Stimulated activated memory B cell treated with anti-CD40 and anti-IgM and Interleukin-4, amounts not matched to agents 10 μg/mL and 1 μg/mL and 100 μg/mL, for 72 hours (primary cell): Measurements from ENCODE around the gene ITGB3.

ENCODE experiments used
- ATAC-seq: fragments of 150-1000 bp; cut with Tn5 transposase; 2 replicates; pipeline ENCODE4 v1.10.0; 2021
- H3K27ac Mint-ChIP-seq: one replicate; pipeline ENCODE4 v1.8.0; 2022; ENCODE audit warnings: mild to moderate bottlenecking, mixed read lengths
- H3K27me3 Mint-ChIP-seq: one replicate; pipeline ENCODE4 v1.8.0; 2022; ENCODE audit warnings: mixed read lengths
- H3K36me3 Mint-ChIP-seq: one replicate; pipeline ENCODE4 v1.8.0; 2022; ENCODE audit warnings: mixed read lengths
- H3K4me1 Mint-ChIP-seq: one replicate; pipeline ENCODE4 v1.8.0; 2022; ENCODE audit warnings: mixed read lengths
- H3K4me3 Mint-ChIP-seq: one replicate; pipeline ENCODE4 v1.8.0; 2022; ENCODE audit warnings: mild to moderate bottlenecking, moderate library complexity, mixed read lengths
- H3K9me3 Mint-ChIP-seq: one replicate; pipeline ENCODE4 v1.8.0; 2022; ENCODE audit warnings: mixed read lengths

Gene ITGB3

GRCh38 chr17:47287639-47288038, 34.0 kb downstream of the ITGB3 start:
- H3K4me3 Mint-ChIP-seq, result no peak overlapping the region
- H3K27me3 Mint-ChIP-seq, result no peaks in the 10 kb centered on the region
- peaks cover 60% of the 10 kb centered on the region for H3K4me1 Mint-ChIP-seq
- peaks cover 46% of the 10 kb centered on the region for H3K36me3 Mint-ChIP-seq
- no peak for ATAC-seq
- no peaks in the 10 kb centered on the region for H3K9me3 Mint-ChIP-seq
- peak overlapping the region; percentile 75 for H3K27ac Mint-ChIP-seq

- Mint-ChIP-seq H3K36me3 (peaks cover 38% of the 10 kb centered on the region), H3K27ac (peak overlapping the region; percentile 75), H3K27me3 (no peaks in the 10 kb centered on the region), H3K4me3 (no peak overlapping the region), H3K9me3 (no peaks in the 10 kb centered on the region), H3K4me1 (peaks cover 55% of the 10 kb centered on the region)
- no peak for ATAC-seq
Measured at GRCh38 chr17:47288531-47289116, 35.0 kb downstream of the ITGB3 start.

- H3K36me3 Mint-ChIP-seq, result peaks cover 33% of the 10 kb centered on the region
- no peak overlapping the region for H3K4me3 Mint-ChIP-seq
- peak overlapping the region; percentile 75 for H3K27ac Mint-ChIP-seq
- no peaks in the 10 kb centered on the region for H3K27me3 Mint-ChIP-seq
- no peak for ATAC-seq
- peaks cover 55% of the 10 kb centered on the region for H3K4me1 Mint-ChIP-seq
- H3K9me3 Mint-ChIP-seq, result no peaks in the 10 kb centered on the region
Measured at GRCh38 chr17:47289302-47289701, 35.7 kb downstream of the ITGB3 start.

GRCh38 chr17:47290870-47291241, 37.2 kb downstream of the ITGB3 start:
- H3K27ac Mint-ChIP-seq, result no peak overlapping the region
- ATAC-seq, result no peak
- H3K36me3 Mint-ChIP-seq, result peaks cover 27% of the 10 kb centered on the region
- peaks cover 56% of the 10 kb centered on the region for H3K4me1 Mint-ChIP-seq
- H3K4me3 Mint-ChIP-seq, result no peak overlapping the region
- no peaks in the 10 kb centered on the region for H3K27me3 Mint-ChIP-seq
- no peaks in the 10 kb centered on the region for H3K9me3 Mint-ChIP-seq

GRCh38 chr17:47291242-47291873, 37.7 kb downstream of the ITGB3 start:
- no peaks in the 10 kb centered on the region for H3K9me3 Mint-ChIP-seq
- no peak overlapping the region for H3K27ac Mint-ChIP-seq
- no peaks in the 10 kb centered on the region for H3K27me3 Mint-ChIP-seq
- H3K4me1 Mint-ChIP-seq, result peaks cover 51% of the 10 kb centered on the region
- H3K36me3 Mint-ChIP-seq, result peaks cover 27% of the 10 kb centered on the region
- H3K4me3 Mint-ChIP-seq, result no peak overlapping the region
- ATAC-seq, result no peak

GRCh38 chr17:47292206-47292605, 38.6 kb downstream of the ITGB3 start:
- H3K4me1 Mint-ChIP-seq, result peaks cover 49% of the 10 kb centered on the region
- H3K27ac Mint-ChIP-seq, result no peak overlapping the region
- H3K27me3 Mint-ChIP-seq, result no peaks in the 10 kb centered on the region
- ATAC-seq, result no peak
- H3K4me3 Mint-ChIP-seq, result no peak overlapping the region
- no peaks in the 10 kb centered on the region for H3K9me3 Mint-ChIP-seq
- peaks cover 27% of the 10 kb centered on the region for H3K36me3 Mint-ChIP-seq

- Mint-ChIP-seq H3K4me1 (peaks cover 24% of the 10 kb centered on the region), H3K36me3 (peaks cover 17% of the 10 kb centered on the region), H3K27ac (peak overlapping the region; percentile 82), H3K4me3 (no peak overlapping the region), H3K9me3 (no peaks in the 10 kb centered on the region), H3K27me3 (no peaks in the 10 kb centered on the region)
- ATAC-seq, result no peak
Measured at GRCh38 chr17:47295037-47295873, 41.6 kb downstream of the ITGB3 start.

GRCh38 chr17:47295874-47296255, 42.2 kb downstream of the ITGB3 start:
- Mint-ChIP-seq H3K27me3 (no peaks in the 10 kb centered on the region), H3K9me3 (no peaks in the 10 kb centered on the region), H3K27ac (peak overlapping the region; percentile 82), H3K4me3 (no peak overlapping the region), H3K36me3 (peaks cover 18% of the 10 kb centered on the region), H3K4me1 (peaks cover 24% of the 10 kb centered on the region)
- no peak for ATAC-seq

GRCh38 chr17:47297661-47298400, 44.2 kb downstream of the ITGB3 start:
- H3K36me3 Mint-ChIP-seq, result peaks cover 29% of the 10 kb centered on the region

GRCh38 chr17:47298712-47299111, 45.1 kb downstream of the ITGB3 start:
- no peak overlapping the region for H3K4me3 Mint-ChIP-seq
- peaks cover 29% of the 10 kb centered on the region for H3K36me3 Mint-ChIP-seq
- H3K4me1 Mint-ChIP-seq, result peaks cover 19% of the 10 kb centered on the region
- no peak for ATAC-seq
- peaks cover 5% of the 10 kb centered on the region for H3K9me3 Mint-ChIP-seq
- H3K27me3 Mint-ChIP-seq, result no peaks in the 10 kb centered on the region
- H3K27ac Mint-ChIP-seq, result no peak overlapping the region

More at GRCh38 chr17:47297661-47298400, 44.2 kb downstream of the ITGB3 start:
- peaks cover 5% of the 10 kb centered on the region for H3K9me3 Mint-ChIP-seq
- H3K4me1 Mint-ChIP-seq, result peaks cover 24% of the 10 kb centered on the region
- H3K27ac Mint-ChIP-seq, result no peak overlapping the region
- H3K4me3 Mint-ChIP-seq, result no peak overlapping the region
- H3K27me3 Mint-ChIP-seq, result no peaks in the 10 kb centered on the region
- no peak for ATAC-seq

- Mint-ChIP-seq H3K4me1 (peaks cover 12% of the 10 kb centered on the region), H3K27me3 (no peaks in the 10 kb centered on the region), H3K27ac (no peak overlapping the region), H3K36me3 (peaks cover 35% of the 10 kb centered on the region), H3K4me3 (no peak overlapping the region), H3K9me3 (peaks cover 5% of the 10 kb centered on the region)
- no peak for ATAC-seq
Measured at GRCh38 chr17:47299239-47299910, 45.7 kb downstream of the ITGB3 start.

GRCh38 chr17:47300718-47301117, 47.1 kb downstream of the ITGB3 start:
- H3K27me3 Mint-ChIP-seq, result no peaks in the 10 kb centered on the region
- H3K27ac Mint-ChIP-seq, result no peak overlapping the region
- ATAC-seq, result no peak

GRCh38 chr17:47301161-47301560, 47.5 kb downstream of the ITGB3 start:
- Mint-ChIP-seq H3K9me3 (peaks cover 5% of the 10 kb centered on the region), H3K27me3 (no peaks in the 10 kb centered on the region), H3K36me3 (peaks cover 45% of the 10 kb centered on the region), H3K4me1 (peaks cover 12% of the 10 kb centered on the region), H3K27ac (no peak overlapping the region), H3K4me3 (no peak overlapping the region)
- ATAC-seq, result no peak

More at GRCh38 chr17:47300718-47301117, 47.1 kb downstream of the ITGB3 start:
- no peak overlapping the region for H3K4me3 Mint-ChIP-seq
- peaks cover 45% of the 10 kb centered on the region for H3K36me3 Mint-ChIP-seq
- H3K4me1 Mint-ChIP-seq, result peaks cover 12% of the 10 kb centered on the region
- H3K9me3 Mint-ChIP-seq, result peaks cover 5% of the 10 kb centered on the region

- Mint-ChIP-seq H3K27ac (no peak overlapping the region), H3K27me3 (no peaks in the 10 kb centered on the region), H3K9me3 (peaks cover 5% of the 10 kb centered on the region), H3K4me1 (peaks cover 12% of the 10 kb centered on the region), H3K36me3 (peaks cover 45% of the 10 kb centered on the region), H3K4me3 (no peak overlapping the region)
- ATAC-seq, result no peak
Measured at GRCh38 chr17:47301831-47302230, 48.2 kb downstream of the ITGB3 start.

GRCh38 chr17:47304186-47304585, 50.6 kb downstream of the ITGB3 start:
- Mint-ChIP-seq H3K36me3 (peaks cover 50% of the 10 kb centered on the region), H3K4me3 (no peak overlapping the region), H3K27me3 (no peaks in the 10 kb centered on the region), H3K27ac (no peak overlapping the region), H3K9me3 (peaks cover 5% of the 10 kb centered on the region), H3K4me1 (peaks cover 12% of the 10 kb centered on the region)
- no peak for ATAC-seq
